GM08714 (cell line): ENCODE measurements around the gene LEPR.
A peak's percentile ranks its signal among the peaks of the same experiment; 100 is the strongest.
"Not testable (repeated sequence)": the region's sequence is repeated elsewhere in the genome, so short reads cannot be mapped to it uniquely, and the experiment has no call there.

Experiments
- H3K4me3 ChIP-seq: fragments of 200-500 bp; sonication (Bioruptor generic); 2 replicates; pipeline ENCODE4 v1.5.1; 2014; ENCODE audit warnings: mild to moderate bottlenecking, low read length, inconsistent platforms
- ZNF274 ChIP-seq: IDR thresholded peaks from 2 replicates; pipeline ENCODE4 v1.6.1; 2012; ENCODE audit warnings: mild to moderate bottlenecking, low read depth, low read length

LEPR gene

GRCh38 chr1:65420590-65421350 is at the start of gene LEPR, which contains the start of gene LEPROT:
TSS of gene LEPR (plus strand) at chr1:65420668. CDS start at chr1:65565566, 144,898 bp downstream.
TSS of gene LEPROT (plus strand) at chr1:65420668. CDS start at chr1:65420725, 57 bp downstream.
- no peak for TF ChIP-seq ZNF274

GRCh38 chr1:65371544-65371943 is 48.9 kb upstream of the LEPR start:
- no peak for TF ChIP-seq ZNF274
- no peak overlapping the region for H3K4me3 ChIP-seq

More at GRCh38 chr1:65420590-65421350, at the start of gene LEPR, which contains the start of gene LEPROT:
- H3K4me3 ChIP-seq: peak within 1 kb of the TSS; percentile 100

- no peak overlapping the region for H3K4me3 ChIP-seq
- no peak for TF ChIP-seq ZNF274
Measured at GRCh38 chr1:65372557-65372956, 47.9 kb upstream of the LEPR start.

- H3K4me3 ChIP-seq: no peak overlapping the region
- no peak for TF ChIP-seq ZNF274
Measured at GRCh38 chr1:65377496-65378246, 42.8 kb upstream of the LEPR start.

GRCh38 chr1:65378247-65378946 is 42.1 kb upstream of the LEPR start:
- no peak for TF ChIP-seq ZNF274
- H3K4me3 ChIP-seq: no peak overlapping the region

- not testable (repeated sequence) for H3K4me3 ChIP-seq
Measured at GRCh38 chr1:65384426-65384825, 36.0 kb upstream of the LEPR start.

GRCh38 chr1:65386439-65386838 is 34.0 kb upstream of the LEPR start:
- no peak overlapping the region for H3K4me3 ChIP-seq
- no peak for TF ChIP-seq ZNF274

GRCh38 chr1:65387821-65388220 is 32.6 kb upstream of the LEPR start:
- no peak overlapping the region for H3K4me3 ChIP-seq

GRCh38 chr1:65388908-65389695 is 31.4 kb upstream of the LEPR start:
- no peak for TF ChIP-seq ZNF274
- no peak overlapping the region for H3K4me3 ChIP-seq

More at GRCh38 chr1:65387821-65388220, 32.6 kb upstream of the LEPR start:
- TF ChIP-seq ZNF274: no peak

- TF ChIP-seq ZNF274: no peak
- H3K4me3 ChIP-seq: no peak overlapping the region
Measured at GRCh38 chr1:65392497-65392896, 28.0 kb upstream of the LEPR start.

- no peak for TF ChIP-seq ZNF274
- no peak overlapping the region for H3K4me3 ChIP-seq
Measured at GRCh38 chr1:65393347-65393746, 27.1 kb upstream of the LEPR start.

- no peak overlapping the region for H3K4me3 ChIP-seq
- no peak for TF ChIP-seq ZNF274
Measured at GRCh38 chr1:65393928-65394327, 26.5 kb upstream of the LEPR start.

- H3K4me3 ChIP-seq: no peak overlapping the region
- TF ChIP-seq ZNF274: no peak
Measured at GRCh38 chr1:65395887-65396612, 24.4 kb upstream of the LEPR start.
